Fibroblast of mammary gland (primary cell): ENCODE data around the gene SYT8.
"Not testable (repeated sequence)": the region's sequence is repeated elsewhere in the genome, so short reads cannot be mapped to it uniquely, and the experiment has no call there.

Experiments
- DNase-seq: peaks from one replicate; pipeline ENCODE4 v3.0.0-alpha.2; 2010; ENCODE audit warnings: low read depth
- H3K4me3 ChIP-seq: 2 replicates; pipeline ENCODE4 v1.5.1; 2011; ENCODE audit warnings: low read depth, mild to moderate bottlenecking, low read length, moderate library complexity; ENCODE audit not compliant: control insufficient read depth
- TF ChIP-seq, protein P1 (sequence below): conservative IDR thresholded peaks from 2 replicates; pipeline ENCODE4 v1.5.1; 2011; ENCODE audit warnings: low read depth, low read length, inconsistent platforms; ENCODE audit not compliant: control insufficient read depth, insufficient read depth

The SYT8 gene

DNA sequence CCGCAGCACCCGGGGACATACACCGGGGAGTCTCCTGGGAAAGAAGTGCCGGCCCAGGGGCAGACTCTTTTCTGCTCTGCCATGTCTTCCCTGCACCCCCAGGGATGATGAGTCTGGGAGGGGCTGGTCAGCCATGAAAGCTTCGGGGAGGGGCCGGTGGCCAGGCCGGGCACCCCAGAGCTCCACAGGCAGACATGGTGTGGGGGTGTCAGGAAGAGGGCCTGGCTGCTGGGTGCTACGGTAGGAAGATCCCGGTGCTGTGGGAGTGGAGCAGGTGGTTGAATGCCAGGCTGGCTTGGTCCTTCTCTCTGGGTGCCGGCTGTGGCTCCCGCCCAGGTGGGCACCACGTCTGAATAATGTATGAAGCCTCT, 35.5 kb downstream of the SYT8 start:
- TF ChIP-seq, protein P1, sequence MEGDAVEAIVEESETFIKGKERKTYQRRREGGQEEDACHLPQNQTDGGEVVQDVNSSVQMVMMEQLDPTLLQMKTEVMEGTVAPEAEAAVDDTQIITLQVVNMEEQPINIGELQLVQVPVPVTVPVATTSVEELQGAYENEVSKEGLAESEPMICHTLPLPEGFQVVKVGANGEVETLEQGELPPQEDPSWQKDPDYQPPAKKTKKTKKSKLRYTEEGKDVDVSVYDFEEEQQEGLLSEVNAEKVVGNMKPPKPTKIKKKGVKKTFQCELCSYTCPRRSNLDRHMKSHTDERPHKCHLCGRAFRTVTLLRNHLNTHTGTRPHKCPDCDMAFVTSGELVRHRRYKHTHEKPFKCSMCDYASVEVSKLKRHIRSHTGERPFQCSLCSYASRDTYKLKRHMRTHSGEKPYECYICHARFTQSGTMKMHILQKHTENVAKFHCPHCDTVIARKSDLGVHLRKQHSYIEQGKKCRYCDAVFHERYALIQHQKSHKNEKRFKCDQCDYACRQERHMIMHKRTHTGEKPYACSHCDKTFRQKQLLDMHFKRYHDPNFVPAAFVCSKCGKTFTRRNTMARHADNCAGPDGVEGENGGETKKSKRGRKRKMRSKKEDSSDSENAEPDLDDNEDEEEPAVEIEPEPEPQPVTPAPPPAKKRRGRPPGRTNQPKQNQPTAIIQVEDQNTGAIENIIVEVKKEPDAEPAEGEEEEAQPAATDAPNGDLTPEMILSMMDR: no peak
- no peak for DNase-seq
- peak overlapping the region; percentile 47 for H3K4me3 ChIP-seq

DNA sequence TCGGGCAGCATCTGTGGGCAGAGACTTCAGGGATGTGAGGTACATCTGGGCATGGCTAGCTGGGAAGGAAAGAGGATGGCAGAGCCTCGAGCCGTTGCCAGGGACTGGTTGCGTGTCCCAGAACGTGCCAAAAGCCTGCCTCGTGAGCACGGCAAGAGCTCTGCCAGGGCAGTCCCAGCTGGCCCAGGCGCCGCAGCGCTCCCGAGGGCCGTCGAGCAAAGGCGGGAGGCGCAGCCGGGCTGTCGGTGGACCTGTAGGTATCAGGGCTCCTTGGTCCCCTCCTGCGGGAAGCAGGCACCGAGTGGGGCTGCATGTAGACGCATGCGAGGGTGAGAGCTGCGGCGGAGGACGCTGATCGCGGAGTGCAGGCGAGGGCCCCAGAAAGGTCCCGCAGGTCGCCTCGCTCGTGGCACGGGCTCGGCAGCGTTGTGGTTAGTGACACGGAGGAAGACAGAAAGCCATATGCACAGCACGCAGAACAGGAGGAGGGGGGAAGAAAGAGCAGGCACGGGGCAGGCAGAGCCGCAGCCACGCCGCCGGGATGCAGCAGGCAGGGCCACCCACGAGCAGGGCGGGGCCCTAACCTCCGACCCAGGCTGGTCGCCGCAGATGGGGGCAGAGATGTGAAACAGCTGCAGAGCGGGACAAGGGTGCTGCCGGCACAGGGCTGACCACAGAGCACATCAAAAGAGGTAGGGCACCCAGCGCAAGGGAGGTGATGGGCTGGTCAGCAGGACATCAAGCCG, 36.1 kb downstream of the SYT8 start:
- H3K4me3 ChIP-seq: peak overlapping the region; percentile 47

DNA sequence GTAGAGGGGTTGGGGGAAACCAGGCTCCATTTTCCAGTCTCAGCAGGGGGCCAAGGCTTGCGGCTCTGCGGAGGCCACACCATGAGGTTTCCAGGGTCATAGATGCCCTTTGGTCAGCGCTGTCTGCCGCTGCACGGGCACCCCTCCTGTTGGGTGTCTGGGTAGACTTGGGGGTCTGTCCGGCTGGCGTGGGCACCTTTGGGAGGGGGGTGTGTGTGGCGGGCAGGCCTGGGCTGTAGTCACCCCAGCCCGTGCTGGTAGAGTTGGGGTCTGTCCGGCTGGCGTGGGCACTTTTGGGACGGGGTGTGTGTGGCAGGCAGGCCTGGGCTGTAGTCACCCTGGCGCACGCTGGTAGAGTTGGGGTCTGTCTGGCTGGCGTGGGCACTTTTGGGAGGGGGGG, 36.7 kb downstream of the SYT8 start:
- peak overlapping the region; percentile 47 for H3K4me3 ChIP-seq
- TF ChIP-seq, protein P1: no peak

More for the DNA sequence above, 36.1 kb downstream of the SYT8 start:
- no peak for DNase-seq
- TF ChIP-seq, protein P1: no peak

GRCh38 chr11:1872267-1872985, 37.6 kb downstream of the SYT8 start:
- H3K4me3 ChIP-seq: peak overlapping the region; percentile 47
- DNase-seq: no peak
- TF ChIP-seq, protein P1: no peak

More for the DNA sequence above, 36.7 kb downstream of the SYT8 start:
- no peak for DNase-seq

GRCh38 chr11:1873048-1873812, 38.4 kb downstream of the SYT8 start:
- peak overlapping the region; percentile 12 for H3K4me3 ChIP-seq
- peak; percentile 70 for DNase-seq
- TF ChIP-seq, protein P1: no peak

- not testable (repeated sequence) for DNase-seq, H3K4me3 ChIP-seq
These were observed 39.0 kb downstream of the SYT8 start for GRCh38 chr11:1873813-1874150.

GRCh38 chr11:1874441-1875092, 39.8 kb downstream of the SYT8 start:
- not testable (repeated sequence) for DNase-seq, H3K4me3 ChIP-seq
